ENCODE data around the gene ST6GALNAC4. TPM values are rescaled to one million over a fixed set of nuclear protein-coding genes. Genes with fewer than 3 reads are reported as not detected.

Gene ST6GALNAC4
- total RNA-seq, 4 donors from 2014 or later = 25.2 to 49.7 (median 31.7) TPM

DNA sequence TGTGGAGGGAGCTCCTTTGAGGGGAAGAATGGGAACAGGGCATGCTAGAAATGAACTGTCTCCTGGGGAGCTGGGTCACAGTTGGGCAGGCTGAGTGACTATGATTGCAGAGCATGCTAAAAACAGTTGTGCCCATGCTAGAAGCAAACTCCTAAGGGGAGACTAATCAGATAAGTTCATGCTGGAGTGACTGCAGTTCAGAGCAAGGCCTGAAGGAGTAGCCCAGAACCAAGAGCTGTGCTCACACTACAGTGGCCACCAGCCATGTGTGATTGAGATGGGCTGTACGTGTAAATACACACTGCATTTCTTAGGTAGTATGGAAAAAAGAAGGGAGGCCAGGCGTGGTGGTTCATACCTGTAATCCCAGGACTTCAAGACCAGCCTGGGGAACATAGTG lies 29.0 kb downstream of the ST6GALNAC4 start:
- H3K36me3 ChIP-seq = peaks cover 0 to 95% of the 10 kb centered on the region in 2 donors
- H3K4me1 ChIP-seq = peaks cover 0 to 28% (median 0%) of the 10 kb centered on the region in 3 donors
- 68 to 69% methylated on average over 2 of the region's 2 CpGs for WGBS, 2 donors (ENCODE audit: low coverage in 1 of 2)
- ATAC-seq = no peak
- no peak overlapping the region for H3K27ac ChIP-seq
- peaks cover 0 to 2% (median 0%) of the 10 kb centered on the region in 3 donors for H3K9me3 ChIP-seq
- no peak for TF ChIP-seq POLR2A (IDR thresholded peaks at IDR 0.05)
- no peak for TF ChIP-seq POLR2AphosphoS5 (IDR thresholded peaks at IDR 0.05)
- TF ChIP-seq, protein P1, sequence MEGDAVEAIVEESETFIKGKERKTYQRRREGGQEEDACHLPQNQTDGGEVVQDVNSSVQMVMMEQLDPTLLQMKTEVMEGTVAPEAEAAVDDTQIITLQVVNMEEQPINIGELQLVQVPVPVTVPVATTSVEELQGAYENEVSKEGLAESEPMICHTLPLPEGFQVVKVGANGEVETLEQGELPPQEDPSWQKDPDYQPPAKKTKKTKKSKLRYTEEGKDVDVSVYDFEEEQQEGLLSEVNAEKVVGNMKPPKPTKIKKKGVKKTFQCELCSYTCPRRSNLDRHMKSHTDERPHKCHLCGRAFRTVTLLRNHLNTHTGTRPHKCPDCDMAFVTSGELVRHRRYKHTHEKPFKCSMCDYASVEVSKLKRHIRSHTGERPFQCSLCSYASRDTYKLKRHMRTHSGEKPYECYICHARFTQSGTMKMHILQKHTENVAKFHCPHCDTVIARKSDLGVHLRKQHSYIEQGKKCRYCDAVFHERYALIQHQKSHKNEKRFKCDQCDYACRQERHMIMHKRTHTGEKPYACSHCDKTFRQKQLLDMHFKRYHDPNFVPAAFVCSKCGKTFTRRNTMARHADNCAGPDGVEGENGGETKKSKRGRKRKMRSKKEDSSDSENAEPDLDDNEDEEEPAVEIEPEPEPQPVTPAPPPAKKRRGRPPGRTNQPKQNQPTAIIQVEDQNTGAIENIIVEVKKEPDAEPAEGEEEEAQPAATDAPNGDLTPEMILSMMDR (IDR thresholded peaks at IDR 0.05) = no peak
- TF ChIP-seq EP300 (IDR thresholded peaks at IDR 0.05) = no peak
- H3K27me3 ChIP-seq = no peaks in the 10 kb centered on the region
- no peak overlapping the region for H3K4me3 ChIP-seq

DNA sequence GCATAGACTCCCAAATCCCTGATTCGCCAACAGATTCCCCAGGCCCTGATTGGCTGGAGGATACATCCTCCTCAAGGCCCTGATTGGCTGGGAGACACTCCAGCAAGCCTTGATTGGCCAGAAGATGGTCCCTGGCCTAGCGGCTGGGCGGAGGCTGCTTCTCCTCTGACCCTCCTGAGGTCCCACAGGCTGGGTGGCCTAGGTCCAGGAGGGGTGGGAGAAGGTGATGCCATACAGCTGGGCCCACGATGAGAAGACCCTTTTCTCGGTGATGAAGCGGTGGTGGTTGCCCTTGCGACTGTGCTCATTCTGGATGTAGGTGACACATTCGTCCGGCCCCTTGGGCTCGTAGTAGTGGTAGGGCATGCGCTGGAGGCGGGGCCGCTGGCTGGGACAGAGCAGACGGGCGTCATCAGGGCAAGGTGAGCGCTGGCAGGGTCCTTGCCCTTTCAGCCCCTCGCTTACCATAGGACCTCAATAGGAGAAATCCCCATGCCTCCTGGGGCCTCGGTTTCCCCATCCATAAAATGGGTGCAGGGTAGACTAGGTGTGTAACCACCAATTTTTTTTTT lies 30.4 kb downstream of the ST6GALNAC4 start:
- no peak overlapping the region for H3K27ac ChIP-seq
- H3K4me3 ChIP-seq = no peak overlapping the region
- 95 to 97% methylated on average over 4 to 9 of the region's 18 CpGs for WGBS, 2 donors (ENCODE audit: low coverage in 1 of 2)
- no peak for ATAC-seq
- no peaks in the 10 kb centered on the region for H3K9me3 ChIP-seq
- TF ChIP-seq EP300 (IDR thresholded peaks at IDR 0.05) = no peak
- no peak for TF ChIP-seq POLR2A (IDR thresholded peaks at IDR 0.05)
- TF ChIP-seq, protein P1 (IDR thresholded peaks at IDR 0.05) = no peak
- no peak for TF ChIP-seq POLR2AphosphoS5 (IDR thresholded peaks at IDR 0.05)
- no peaks in the 10 kb centered on the region for H3K27me3 ChIP-seq
- peaks cover 0 to 84% of the 10 kb centered on the region in 2 donors for H3K36me3 ChIP-seq
- peaks cover 0 to 30% (median 0%) of the 10 kb centered on the region in 3 donors for H3K4me1 ChIP-seq

DNA sequence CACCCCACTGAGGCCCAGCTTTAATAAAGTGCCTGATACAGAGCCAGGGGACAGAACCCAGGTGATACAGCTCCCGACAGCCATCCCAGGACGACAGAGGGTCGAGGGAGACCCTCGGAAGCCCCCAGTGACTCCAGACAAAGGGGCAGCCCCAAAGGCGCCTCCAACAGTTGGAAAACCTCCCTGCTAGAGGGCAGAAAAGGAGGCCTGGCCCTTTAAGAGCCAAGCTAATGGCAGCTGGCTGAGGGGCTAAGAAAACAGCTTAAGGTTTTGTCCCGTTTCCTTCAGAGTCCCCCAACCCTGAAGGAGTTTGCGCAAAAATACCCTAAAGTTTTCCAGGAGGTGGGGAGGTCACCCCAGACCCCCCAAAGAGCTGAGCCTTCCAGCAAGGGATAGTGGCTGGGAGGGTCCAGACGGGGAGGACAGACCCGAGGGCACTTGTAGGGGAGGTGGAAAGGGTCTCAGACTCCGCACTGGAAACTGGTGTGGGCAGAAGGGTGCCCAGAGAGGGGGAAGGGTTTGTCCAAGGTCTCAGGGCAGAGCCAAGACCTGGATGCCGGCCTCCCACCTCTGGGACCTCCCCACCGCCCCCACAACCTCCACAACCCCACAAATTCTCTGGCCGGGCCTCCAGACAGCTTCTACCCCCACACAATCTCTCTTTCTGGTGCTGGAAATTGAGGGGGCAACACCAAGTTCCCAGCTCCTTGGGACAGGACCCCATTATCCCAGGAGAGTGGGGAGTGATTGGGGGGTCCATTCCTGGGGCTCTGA lies 31.1 kb downstream of the ST6GALNAC4 start:
- peaks cover 0 to 30% (median 0%) of the 10 kb centered on the region in 3 donors for H3K4me1 ChIP-seq
- 53 to 90% methylated on average over 2 to 3 of the region's 13 CpGs for WGBS, 2 donors (ENCODE audit: low coverage in 1 of 2)
- ATAC-seq = no peak
- peaks cover 0 to 76% of the 10 kb centered on the region in 2 donors for H3K36me3 ChIP-seq
- H3K27ac ChIP-seq = peak overlapping the region in 3 of 4 donors; percentile 2 to 30 (median 3)
- TF ChIP-seq EP300 (IDR thresholded peaks at IDR 0.05) (no peak), POLR2A (IDR thresholded peaks at IDR 0.05) (no peak), POLR2AphosphoS5 (IDR thresholded peaks at IDR 0.05) (no peak)
- TF ChIP-seq, protein P1 (IDR thresholded peaks at IDR 0.05) = no peak
- H3K4me3 ChIP-seq = no peak overlapping the region
- H3K27me3 ChIP-seq = no peaks in the 10 kb centered on the region
- H3K9me3 ChIP-seq = no peaks in the 10 kb centered on the region

DNA sequence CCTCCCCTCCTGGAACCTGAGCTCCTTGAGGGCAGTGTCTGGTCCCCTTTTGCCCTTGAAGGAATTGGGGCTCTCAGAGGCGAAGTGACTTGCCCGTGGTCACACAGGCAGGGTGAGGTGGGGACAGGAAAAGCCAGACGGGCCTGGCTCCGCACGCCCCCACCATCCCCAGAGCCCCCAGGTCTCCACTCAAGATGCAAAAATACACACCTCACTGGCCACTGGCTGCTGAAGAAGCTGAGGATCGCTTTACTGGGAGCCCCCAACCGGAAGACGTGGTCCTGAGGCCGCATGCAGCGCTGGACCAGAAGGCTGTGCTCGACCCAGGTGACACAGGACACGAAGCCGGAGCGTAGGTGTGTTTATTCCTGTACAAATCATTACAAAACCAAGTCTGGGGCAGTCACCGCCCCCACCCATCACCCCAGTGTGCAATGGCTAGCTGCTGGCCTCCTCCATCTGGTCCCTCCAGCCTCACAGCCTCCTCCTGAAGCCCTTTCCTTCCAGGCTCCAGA lies 31.8 kb downstream of the ST6GALNAC4 start:
- Histone ChIP-seq H3K9me3 (no peaks in the 10 kb centered on the region), H3K36me3 (peaks cover 0 to 69% of the 10 kb centered on the region in 2 donors), H3K27me3 (no peaks in the 10 kb centered on the region), H3K4me3 (no peak overlapping the region), H3K27ac (peak overlapping the region in 3 of 4 donors; percentile 2 to 30 (median 3)), H3K4me1 (peaks cover 0 to 30% (median 0%) of the 10 kb centered on the region in 3 donors)
- no peak for TF ChIP-seq POLR2A (IDR thresholded peaks at IDR 0.05)
- no peak for TF ChIP-seq POLR2AphosphoS5 (IDR thresholded peaks at IDR 0.05)
- no peak for ATAC-seq
- no CpG with 5 or more reads among the region's 15 CpGs for WGBS, 2 donors (ENCODE audit: low coverage in 1 of 2)

DNA sequence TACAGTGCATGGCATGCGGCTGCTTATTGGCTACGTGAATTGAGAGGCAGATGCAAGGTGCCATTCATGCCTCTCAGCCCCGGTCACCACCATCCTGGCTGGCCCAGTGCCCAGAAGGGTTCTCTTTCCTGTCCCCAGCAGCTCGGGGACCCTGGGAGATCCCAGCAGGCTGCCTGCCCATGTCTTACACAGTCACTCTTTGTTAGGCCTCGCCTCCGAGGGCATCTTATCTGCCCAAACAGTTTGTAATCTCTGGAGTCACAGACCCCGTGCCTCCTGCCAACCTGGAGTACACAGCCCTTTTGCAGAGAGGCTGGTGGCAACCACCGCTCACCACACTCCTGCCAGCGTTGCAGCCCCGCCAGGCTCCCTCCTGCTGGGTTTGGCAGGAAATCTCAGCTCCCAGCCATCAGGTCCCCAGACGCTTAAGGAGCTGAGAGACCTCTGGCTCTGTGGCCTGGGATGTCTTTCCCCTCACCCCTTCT lies 32.4 kb downstream of the ST6GALNAC4 start:
- no peak overlapping the region for H3K4me3 ChIP-seq
- peaks cover 0 to 64% of the 10 kb centered on the region in 2 donors for H3K36me3 ChIP-seq
- no peak for ATAC-seq
- 63 to 64% methylated on average over 5 to 6 of the region's 11 CpGs for WGBS, 2 donors (ENCODE audit: low coverage in 1 of 2)
- H3K4me1 ChIP-seq = peaks cover 0 to 30% (median 0%) of the 10 kb centered on the region in 3 donors
- TF ChIP-seq POLR2AphosphoS5 (IDR thresholded peaks at IDR 0.05) (no peak), POLR2A (IDR thresholded peaks at IDR 0.05) (no peak), EP300 (IDR thresholded peaks at IDR 0.05) (no peak)
- TF ChIP-seq, protein P1 (IDR thresholded peaks at IDR 0.05) = no peak
- H3K27ac ChIP-seq = peak overlapping the region in 3 of 4 donors; percentile 3 to 30 (median 26)
- no peaks in the 10 kb centered on the region for H3K27me3 ChIP-seq
- no peaks in the 10 kb centered on the region for H3K9me3 ChIP-seq
